GM04504 (cell line): ENCODE data around the gene GOLGA8F.
"Not testable (repeated sequence)": the region's sequence is repeated elsewhere in the genome, so short reads cannot be mapped to it uniquely, and the experiment has no call there.

Experiments
- DNase-seq: peaks from one replicate; pipeline ENCODE4 v3.0.0-alpha.2; 2012; ENCODE audit warnings: low read depth

GOLGA8F gene, protein sequence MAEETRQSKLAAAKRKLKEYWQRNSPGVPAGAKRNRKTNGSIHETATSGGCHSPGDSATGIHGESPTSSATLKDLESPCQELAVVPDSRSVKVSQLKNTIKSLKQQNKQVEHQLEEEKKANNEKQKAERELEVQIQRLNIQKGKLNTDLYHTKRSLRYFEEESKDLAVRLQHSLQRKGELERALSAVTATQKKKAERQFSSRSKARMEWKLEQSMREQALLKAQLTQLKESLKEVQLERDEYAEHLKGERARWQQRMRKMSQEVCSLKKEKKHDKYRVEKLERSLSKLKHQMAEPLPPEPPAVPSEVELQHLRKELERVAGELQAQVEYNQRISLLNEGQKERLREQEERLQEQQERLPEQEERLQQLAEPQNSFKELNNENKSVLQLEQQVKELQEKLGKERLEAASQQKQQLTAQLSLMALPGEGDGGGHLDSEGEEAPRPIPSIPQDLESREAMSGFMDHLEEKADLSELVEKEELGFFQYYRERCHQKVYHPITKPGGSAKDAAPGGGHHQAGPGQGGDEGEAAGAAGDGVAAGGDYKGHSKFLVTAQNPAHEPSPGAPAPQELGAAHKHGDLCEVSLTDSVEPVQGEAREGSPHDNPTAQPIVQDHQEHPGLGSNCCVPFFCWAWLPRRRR

DNA sequence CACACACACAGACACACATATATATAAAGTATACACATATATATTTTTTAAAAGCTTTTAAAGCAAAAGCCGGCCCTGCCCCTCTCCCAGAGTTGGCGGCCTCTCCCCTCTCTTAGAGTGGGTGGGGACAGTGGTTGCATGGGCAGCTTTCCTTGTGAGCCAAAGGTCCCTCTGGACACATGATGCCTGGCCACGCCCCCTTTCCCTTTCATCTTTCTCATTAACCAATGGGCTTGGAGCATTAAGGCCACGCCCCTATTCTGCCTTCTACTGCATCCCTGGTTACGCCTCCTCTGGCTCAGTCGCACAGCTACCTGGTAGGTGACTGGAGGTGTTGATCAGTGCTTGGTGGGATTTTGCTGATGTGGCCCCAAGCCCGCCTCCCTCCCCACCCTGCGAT lies at the start of gene GOLGA8F:
GOLGA8F (plus strand) TSS at position 301 of the 400 bp plus-strand sequence; CDS start at position 399, 98 bp downstream.
- DNase-seq, result not testable (repeated sequence)

DNA sequence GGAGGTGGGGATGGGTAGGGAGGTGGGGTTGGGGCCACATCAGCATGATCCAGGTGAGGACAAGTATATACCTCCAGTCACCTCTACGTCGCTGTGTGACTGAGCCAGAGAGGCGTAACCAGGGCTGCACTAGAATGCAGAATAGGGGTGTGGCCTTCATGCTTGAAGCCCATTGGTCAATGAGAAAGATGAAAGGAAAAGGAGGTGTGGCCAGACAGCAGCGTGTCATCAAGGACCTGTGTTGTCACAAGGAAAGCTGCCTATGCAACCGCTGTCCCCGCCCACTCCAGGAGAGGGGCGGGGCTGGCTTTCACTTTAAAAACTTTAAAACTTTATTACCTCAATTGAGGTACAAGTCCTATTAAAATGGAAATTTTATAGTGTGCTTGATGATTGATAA lies 20.5 kb upstream of the GOLGA8F start, which contains the start of gene GOLGA6L24:
GOLGA6L24 (minus strand) TSS at position 101 of the 400 bp plus-strand sequence; CDS start at position 40, 61 bp downstream.
- DNase-seq, result not testable (repeated sequence)

DNA sequence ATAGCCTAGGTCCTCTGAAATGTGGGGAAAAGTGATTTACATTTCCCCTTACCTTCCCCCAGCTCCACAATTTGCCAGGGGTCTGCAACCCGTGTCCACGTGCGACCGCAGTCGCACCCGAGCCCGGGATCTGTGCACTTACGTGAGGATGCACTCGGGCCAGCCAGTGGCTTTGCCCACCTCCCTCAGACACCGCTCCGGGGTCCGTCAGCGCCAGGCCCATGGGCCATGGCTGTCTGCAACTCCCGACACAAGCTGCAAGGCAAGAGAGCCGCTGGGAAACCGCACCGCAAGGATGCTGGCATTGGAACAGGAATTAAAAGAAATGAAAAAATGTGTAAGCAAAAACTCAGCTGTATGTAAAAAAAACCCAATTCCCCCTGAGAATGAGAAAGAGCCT lies 13.0 kb upstream of the GOLGA8F start:
- DNase-seq, result not testable (repeated sequence)

DNA sequence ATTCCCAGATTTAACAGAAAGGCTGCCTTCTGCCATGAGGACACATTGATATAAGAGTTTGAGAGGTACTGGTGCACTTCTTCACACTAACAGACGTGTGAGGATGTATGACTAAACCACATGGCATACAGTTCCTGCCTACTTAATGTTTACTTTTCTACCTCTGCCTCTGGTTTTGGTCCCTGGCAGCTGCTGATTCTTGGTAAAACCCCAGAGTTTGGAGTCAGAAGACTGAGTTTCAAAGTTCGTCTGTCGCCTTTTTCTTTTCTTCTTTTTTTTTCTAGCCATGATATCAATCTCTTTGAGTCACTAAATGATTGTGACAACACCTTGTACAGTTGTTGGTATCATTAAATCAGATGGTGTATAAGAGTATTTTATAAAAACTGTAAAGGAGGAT lies 1.6 kb downstream of the GOLGA8F start:
- DNase-seq, result not testable (repeated sequence)

DNA sequence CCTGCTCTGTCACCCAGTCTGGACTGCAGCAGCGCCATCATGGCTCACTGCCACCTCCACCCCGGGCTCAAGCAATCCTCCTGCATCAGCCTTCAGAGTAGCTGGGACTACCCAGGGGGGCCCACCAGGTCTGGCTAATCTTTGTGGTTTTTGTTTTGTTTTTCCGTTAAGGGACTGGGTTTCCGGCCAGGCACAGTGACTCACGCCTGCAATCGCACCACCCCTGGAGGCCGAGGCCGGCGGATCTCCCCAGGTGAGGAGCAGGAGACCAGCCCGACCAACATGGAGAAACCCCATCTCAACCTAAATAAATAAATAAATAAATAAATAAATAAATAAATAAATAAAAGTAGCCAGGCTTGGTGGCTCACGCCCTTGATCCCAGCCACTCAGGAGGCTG lies 17.6 kb downstream of the GOLGA8F start:
- DNase-seq, result not testable (repeated sequence)

DNA sequence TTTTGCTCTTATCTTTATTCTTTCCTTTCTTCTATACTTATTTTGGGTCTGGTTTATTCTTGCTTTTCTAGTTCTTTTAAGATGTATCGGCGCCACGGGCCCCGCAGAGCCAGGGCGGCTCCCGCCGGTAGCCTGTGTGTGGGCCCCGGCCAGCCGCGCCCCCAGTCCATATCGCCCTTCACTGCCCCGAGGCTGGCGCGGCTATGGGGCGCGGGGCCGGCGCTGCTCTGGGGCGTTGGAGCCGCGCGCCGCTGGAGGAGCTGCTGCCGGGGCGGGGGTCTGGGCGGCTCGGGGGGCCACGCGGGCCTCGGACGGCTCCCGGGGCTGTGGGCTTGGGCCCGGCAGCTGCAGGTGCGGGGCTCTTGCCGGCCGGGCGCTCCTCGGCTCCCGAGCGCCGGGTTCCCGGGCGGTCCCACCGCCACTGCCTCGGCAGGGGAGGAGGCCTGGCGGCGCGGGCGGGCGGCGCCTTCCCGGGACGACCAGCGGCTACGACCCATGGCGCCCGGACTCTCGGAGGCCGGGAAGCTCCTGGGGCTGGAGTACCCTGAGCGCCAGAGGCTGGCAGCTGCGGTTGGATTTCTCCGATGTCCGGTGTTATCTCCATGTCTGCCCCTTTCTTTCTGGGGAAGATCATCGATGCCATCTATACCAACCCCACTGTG lies 24.4 kb downstream of the GOLGA8F start:
- not testable (repeated sequence) for DNase-seq

DNA sequence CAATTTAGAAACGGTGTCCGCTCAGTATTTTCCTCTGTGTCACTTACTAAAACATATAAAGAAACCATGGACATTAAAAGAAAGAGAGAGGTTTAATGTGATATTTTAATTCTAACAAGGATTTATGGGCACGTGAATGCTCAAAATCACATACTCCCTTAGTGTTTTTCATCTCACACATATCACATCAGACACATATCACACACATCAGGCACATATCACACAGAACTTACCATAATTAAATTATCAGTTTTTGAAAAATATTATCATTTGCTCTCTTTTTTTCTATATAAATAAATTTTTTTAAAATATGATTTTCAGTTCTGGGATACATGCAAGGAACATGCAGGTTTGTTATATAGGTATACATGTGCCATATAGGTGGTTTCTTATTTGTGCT lies 42.0 kb downstream of the GOLGA8F start:
- DNase-seq, result not testable (repeated sequence)

DNA sequence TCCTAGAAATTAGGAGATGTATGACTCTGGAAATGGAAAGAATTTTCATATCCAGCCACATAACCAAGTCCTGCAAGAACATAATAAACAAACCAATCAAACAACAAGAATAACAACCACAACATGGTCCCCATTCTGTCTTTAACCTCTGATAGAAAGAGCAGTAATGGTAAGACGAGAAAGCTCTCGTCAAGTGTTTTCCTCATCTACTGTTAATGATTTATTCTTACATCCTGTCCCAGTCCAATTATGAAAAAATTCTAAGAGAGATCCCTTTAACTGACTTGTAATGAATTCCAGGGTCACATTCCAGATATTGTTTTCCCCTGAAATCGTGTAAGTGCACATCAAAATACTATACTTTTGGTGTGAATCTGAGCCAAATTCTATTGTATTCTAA lies 57.1 kb downstream of the GOLGA8F start:
- not testable (repeated sequence) for DNase-seq
